Jurkat, Clone E6-1 (cell line): ENCODE measurements around the gene TMED6.

Experiments used
- DNase-seq: peaks from one replicate; pipeline ENCODE4 v3.0.0-alpha.2; 2011; ENCODE audit warnings: low read depth, low spot score
- H3K4me3 ChIP-seq: 2 replicates; pipeline ENCODE4 v1.5.1; 2011; ENCODE audit warnings: mild to moderate bottlenecking, low read length, control low read depth, moderate library complexity

The TMED6 gene

DNA sequence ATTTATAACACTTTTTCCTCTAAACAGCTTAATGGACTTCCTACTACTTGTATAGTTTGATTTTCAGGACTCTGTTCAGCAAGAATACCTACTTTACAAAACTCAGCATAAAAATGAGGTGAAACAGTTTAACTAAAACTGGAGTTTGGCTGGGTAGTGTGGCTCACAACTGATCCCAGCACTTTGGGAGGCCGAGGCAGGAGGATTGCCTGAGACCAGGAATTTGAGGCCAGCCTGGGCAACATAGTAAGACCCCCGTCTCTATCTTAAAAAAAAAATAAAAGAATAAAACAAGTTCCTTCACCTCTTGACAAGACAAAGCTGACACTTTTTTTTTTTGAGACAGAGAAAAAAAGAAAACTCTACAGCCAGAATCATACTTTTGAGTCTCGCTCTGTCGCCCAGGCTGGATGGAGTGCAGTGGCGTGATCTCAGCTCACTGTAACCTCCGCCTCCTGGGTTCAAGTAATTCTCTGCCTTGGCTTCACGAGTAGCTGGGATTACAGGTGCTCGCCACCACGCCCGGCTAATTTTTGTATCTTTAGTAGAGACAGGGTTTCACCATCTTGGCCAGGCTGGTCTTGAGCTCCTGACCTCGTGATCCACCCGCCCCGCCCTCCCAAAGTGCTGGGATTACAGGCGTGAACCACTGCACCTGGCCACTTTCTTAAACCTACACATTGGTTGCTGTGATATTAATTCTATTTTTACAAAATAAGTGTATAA is 23.8 kb downstream of the TMED6 start:
- H3K4me3 ChIP-seq, result no peak overlapping the region
- DNase-seq, result no peak

DNA sequence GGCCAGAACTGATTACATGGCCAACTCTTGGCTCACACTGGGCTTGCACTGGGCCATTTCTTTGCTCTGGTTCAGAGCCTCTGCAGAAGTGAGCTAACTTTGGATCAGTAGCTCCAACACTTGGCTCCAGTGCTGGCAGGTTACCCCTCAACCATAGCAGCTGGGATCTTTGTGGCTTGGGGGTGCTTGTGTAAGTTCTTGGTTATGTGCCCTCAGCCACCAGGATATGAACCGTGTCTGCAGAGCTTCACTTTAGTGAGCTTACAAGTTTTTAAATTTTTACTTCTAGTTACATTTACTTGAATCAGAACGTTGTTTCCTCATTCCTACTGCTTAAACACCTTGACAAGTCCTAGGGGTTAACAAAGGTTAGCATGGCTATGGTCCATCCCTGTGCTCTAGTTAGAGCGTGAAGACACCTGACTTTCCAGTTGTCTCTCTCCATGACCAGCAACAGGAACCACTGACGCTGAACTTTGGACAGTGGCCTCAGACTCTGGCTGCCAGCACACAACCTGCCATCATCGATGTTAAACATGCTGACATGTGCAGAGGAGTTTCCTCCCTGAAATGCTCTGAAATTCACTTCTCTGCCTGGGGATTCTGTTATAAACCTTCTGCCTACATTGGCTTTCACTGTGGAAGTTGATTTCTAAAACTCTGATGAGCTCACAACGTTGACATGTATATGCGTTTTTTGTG is 25.3 kb downstream of the TMED6 start:
- DNase-seq, result no peak
- H3K4me3 ChIP-seq, result no peak overlapping the region

DNA sequence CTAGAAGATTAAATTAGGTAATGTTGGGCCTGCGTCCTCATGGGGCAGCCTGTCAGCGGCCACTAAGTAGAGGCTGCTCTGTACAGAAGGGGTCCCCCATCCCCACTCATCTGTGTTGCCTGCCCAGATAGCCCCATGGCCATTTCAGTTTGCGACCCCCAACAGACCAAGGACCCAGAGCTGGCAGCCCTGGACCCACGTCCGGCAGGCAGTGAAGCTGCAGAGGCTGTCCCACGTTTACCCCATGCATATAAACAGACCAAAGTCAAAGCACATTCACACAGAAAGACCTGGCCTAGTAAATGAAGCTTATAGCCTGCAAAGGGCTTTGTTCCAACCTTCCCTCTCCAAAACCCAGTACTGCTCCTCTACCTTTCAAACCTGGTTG is 25.8 kb downstream of the TMED6 start:
- H3K4me3 ChIP-seq, result no peak overlapping the region
- no peak for DNase-seq

DNA sequence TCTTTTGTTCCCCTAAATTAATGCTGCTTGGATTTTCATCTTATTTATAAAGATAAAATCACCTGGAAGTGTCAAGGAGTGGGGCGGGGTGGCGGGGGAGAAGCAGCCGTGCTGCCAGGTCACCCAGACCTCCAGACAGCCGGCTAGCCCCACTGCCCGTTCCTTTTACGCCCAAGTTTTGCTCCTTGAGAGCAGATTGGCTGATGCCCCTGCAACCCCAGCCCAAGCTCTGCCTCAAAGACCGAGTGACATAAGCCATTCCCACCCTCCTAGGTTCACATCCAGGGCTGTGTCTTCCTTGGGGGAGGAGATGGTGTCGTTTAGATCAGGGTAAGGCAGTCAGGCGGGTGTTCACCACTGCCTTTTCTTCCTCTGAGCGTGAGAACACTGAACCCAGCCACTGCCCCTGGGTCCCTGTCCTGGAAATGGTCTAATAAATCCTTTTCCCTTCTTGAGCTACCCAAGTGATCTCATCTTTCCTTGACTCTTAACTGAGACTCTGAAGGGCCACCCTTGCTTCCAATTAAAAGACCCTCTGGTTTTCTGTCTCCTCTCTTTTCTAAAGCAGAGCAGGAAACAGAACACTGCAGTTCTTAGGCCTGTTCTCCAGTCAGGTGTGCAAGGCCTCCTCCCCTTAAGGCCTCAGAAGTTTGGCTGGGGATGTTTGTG is 26.9 kb downstream of the TMED6 start:
- no peak overlapping the region for H3K4me3 ChIP-seq
- no peak for DNase-seq

DNA sequence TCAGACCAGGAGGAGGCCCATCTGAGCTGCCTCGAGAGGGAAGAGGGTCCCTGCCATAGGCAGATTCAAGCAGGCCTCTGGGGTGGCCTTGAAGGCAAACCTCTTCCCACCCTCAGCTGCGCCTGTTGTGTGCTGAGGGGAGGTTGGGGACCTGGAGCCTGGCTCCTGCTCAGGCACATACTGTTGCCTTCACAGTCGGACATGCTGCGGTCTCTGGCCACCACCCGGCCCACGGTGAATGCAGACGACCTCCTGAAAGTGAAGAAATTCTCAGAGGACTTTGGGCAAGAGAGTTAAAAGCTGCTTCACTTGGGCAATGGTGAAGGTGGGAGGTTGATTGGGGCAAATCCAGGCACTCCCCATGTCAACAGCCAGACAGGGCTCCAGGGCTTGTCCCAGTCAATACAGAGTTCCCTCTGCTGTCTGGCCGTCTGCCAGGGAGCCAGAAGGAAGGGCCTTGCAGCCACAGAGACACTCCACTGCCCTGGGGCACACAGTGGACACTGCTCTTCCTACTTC is 27.5 kb downstream of the TMED6 start:
- no peak for DNase-seq
- no peak overlapping the region for H3K4me3 ChIP-seq

DNA sequence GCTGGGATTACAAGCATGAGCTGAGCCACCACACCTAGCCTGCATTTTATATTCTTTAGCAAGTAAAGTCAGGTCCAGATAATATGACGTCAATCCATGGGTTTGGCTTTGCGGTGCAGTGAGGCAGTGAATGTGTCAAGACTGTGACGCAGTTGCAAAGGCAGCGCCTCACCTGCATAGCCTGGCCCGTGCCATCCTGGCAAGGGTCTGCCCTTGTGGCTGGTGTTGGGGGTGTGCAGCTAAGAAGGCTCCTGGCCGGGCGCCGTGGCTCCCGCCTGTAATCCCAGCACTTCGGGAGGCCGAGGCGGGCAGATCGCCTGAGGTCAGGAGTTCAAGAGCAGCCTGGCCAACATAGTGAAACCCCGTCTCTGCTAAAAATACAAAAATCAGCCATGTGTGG is 28.2 kb downstream of the TMED6 start:
- H3K4me3 ChIP-seq, result no peak overlapping the region
- no peak for DNase-seq

DNA sequence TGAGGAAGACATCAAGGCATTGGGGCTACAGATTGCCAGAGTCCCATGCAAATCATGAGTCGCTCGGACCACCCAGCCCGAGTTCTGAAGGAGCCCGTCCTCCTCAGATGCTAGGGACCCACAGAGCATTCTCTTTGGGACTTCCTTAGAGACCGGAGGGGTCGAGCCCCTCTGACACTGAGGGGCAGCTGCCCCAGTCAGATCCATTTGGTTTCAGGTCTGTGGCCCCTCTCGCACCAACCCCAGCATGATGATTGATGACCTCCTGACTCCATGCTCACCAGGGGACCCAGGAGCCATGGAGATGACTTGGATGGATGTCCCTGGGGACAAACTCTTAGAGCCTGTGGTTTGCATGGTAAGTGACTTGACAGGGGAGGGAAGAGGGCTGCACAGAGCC is 29.2 kb downstream of the TMED6 start:
- H3K4me3 ChIP-seq, result no peak overlapping the region
- no peak for DNase-seq

DNA sequence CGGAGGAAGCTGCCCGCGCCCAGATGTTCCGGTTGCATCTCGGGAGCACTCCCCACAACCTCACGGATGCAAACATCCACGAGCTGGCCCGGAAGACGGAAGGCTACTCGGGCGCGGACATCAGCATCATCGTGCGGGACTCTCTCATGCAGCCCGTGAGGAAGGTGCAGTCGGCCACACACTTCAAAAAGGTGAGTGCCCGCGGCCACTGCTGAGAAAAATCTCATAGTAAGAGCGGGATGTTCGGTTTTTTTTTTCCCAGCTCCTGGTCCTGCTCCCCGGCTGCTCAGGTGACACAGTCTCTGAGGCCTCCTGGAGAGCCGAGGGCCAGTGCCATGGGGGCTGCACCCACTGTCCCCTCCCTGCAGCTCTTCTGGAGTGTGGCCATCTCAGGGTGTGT is 30.5 kb downstream of the TMED6 start:
- no peak overlapping the region for H3K4me3 ChIP-seq
- DNase-seq, result no peak

DNA sequence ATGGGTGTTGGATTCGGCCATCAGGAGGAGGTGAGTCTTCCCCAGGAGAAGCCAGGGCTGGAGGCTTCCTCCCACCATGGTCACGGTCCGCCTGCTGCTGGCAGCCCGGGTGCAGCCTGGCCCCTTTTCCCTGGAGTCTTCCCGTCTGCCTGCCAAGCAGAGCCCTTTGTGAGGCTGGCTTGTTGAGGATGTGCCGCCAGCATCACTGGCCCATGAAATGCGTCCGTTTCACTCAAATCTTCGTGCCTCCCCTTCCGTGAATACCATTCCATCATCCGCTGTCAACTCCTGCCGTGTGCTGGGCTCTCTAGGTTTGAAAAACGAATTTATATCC is 30.9 kb downstream of the TMED6 start:
- H3K4me3 ChIP-seq, result no peak overlapping the region
- DNase-seq, result no peak

DNA sequence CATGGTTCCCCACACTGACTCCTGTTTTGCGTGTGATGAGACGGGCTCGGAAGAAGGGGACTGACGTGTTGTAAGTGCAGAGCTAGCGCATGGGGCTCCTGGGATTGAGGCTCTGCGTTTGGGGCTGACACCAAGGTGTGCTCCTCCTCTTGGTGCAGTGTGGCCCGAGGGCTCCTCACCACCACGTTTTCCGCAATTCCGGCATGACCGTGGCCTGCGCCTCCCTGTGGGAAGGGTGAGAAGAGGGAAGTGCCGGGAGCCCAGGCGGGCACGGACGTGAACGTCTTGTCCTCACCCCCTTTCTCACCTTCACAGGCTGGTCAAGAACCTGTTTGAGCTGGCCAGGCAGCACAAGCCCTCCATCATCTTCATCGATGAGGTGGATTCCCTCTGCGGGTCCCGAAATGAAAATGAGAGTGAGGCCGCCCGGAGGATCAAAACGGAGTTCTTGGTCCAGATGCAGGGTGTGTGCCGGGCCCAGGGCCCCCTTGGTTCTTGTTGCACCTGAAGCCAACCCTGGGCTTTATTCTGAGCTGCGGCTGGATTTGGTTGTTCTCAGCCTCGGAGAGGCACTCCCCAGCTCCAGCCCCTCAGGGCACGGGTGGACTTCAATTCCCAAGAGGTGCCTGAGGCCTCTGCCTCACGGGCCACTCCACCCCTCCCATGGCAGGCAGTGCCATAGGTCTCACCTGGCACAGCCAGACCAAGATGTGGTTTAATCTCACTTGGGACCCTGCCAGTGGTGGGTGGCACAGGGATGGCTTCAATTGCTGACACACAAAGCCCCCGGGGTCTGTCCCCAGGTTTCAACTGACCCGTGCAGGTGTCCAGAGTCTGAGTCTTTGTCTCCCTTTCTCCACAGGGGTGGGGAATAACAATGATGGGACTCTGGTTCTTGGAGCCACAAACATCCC is 31.5 kb downstream of the TMED6 start:
- H3K4me3 ChIP-seq, result no peak overlapping the region
- no peak for DNase-seq

DNA sequence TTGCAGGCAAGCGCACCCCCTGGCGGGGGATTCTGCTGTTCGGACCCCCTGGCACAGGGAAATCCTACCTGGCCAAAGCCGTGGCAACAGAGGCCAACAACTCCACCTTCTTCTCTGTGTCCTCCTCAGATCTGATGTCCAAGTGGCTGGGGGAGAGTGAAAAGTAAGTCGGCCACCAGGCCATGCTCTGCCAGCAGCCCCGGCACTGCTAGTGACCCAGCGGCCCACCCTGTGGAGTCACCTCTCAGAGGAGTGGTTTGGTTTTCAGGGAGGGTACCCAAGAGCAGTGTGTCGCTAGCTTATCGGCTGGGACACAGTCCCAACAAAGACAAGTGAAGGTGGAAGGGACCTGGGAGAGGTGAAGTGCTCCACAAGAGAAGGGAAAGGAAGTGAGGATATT is 32.2 kb downstream of the TMED6 start:
- no peak for DNase-seq
- H3K4me3 ChIP-seq, result no peak overlapping the region

DNA sequence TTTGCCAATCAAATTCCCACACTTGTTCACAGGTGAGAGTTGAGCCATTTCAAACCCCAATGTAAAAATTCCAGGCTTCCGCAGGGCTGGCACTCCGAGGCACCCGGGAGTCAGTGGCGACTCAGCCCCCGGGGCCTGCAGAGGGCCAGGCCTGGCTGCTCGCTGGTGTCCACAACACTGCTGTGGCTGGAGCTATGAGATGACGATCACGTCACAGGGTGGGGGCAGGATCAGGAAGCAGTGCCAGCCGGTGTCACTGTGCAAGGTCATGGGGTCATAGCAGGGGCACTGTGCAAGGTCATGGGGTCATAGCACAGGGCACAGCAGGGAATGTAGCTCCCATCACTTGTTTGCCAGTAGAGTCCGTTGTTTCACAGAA is 32.7 kb downstream of the TMED6 start:
- DNase-seq, result no peak
- H3K4me3 ChIP-seq, result no peak overlapping the region

DNA sequence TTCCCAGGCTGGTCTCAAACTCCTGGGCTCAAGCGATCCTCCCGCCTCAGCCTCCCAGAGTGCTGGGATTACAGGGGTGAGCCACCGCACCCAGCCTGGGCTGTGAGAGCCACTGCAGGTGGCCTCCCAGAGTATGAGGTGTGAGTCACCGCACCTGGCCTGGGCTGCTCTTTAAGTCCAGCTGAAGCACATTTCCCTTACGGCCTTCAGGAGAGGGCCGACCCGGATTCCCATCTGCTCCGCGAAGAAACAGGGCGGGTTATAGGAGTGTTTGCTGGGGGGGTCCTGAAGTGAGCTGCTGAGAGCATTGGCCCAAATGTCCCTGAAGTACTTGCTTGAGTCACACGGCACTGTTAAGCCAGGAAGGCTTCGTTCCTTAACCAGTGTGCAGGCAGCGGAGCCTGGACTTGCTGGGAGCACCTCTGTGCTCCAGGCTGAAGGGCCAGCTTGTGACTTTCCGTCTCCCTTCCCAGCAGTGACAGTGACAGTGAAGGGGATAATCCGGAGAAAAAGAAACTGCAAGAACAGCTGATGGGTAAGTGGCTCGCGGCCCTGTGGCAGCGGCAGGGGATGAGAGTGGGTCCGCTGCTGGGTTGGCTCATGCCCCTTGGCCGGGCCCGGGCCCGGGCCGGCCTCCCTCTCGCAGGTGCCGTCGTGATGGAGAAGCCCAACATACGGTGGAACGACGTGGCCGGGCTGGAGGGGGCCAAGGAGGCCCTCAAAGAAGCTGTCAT is 33.2 kb downstream of the TMED6 start:
- DNase-seq, result no peak
- H3K4me3 ChIP-seq, result no peak overlapping the region

DNA sequence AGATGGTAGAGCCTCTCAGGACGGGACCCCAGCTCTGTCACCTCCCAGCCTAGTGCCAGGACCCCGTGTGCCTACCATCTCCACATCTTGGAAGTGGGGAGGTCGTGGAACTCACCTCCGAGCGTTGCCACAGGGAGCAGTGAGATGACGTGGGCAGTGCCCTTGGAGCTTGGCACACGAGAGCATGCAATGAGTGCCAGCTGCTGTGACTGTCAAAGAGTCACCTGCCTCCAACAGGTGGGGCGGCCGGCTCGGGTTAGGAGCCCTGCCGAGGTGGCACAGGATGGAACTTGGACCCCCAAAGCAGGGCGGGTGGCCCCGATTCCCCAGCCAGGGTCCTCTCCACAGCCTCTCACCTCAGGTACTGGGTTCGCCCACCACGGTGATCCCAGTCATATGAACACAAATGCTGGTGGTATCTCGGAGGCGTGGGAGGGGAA is 35.0 kb downstream of the TMED6 start:
- no peak overlapping the region for H3K4me3 ChIP-seq
- no peak for DNase-seq

DNA sequence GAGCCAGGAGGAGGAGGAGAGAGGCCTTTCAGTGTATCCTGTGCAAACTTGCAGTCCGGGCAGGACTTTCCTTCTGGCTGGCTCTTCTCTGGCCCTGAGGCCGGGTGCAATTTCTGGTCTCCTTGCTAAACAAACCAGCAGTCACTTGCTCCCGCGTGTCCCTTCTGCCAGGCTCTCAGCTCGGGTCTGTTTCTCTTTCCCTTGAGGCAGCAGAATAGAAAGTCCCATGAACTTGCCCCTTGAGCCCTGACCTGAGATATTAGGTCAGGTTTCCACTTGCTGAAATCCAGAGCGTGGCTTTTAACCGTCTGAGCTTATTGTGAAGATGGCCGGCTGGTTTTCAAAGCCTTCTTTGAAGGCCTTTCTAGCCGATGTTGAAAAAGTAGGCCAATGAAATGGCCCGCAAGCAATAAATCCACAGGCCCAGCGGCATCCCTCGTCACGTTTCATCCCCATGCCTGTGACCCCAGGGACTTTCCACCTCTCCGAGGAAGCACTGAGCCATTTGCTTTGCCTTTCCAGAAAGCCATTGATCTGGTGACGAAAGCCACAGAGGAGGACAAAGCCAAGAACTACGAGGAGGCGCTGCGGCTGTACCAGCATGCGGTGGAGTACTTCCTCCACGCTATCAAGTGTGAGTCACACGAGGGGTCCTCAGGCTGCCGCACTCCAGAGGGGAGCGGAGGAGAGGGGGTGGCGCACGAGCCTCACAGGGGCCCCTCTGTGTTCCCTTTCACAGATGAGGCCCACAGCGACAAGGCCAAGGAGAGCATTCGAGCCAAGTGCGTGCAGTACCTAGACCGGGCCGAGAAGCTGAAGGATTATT is 35.9 kb downstream of the TMED6 start:
- H3K4me3 ChIP-seq, result no peak overlapping the region
- no peak for DNase-seq

DNA sequence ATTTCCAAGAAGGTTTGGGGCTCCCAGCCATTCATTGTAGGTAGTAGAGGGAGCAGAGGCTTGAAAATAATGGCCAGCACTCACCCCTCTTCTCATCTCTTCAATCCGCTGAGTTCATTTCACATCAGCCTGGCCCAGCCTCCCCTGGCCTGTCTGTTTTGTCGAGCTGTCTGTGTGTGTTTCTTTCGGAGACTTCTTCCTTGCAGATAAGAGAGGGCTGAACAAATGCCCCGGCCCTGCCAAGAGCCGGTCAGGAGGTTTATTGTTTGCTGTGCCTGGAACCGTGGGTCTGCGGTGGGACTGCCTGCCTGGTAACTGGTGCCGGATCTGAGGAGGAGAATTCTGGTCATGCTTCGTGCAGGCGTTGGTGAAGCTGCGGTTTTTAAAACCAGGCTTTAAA is 37.1 kb downstream of the TMED6 start:
- no peak for DNase-seq
- H3K4me3 ChIP-seq, result no peak overlapping the region

DNA sequence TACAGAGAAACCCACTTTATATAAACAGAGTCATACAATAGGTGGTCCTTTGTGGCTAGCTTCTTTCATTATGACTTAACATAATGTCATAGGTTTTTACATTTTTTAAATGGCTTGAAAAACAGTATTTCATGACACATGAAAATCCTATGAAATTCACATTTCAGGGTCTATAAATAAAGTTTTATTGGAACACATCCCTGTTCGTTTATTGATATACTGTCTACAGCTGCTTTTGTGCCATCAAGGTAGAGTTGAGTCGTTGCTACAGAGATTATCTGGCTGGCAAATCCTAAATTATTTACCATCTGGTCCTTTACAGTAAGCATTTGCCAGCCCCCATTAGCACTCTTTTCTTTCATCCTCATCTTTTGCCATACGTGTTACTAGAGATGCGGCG is 38.1 kb downstream of the TMED6 start:
- DNase-seq, result no peak
- H3K4me3 ChIP-seq, result no peak overlapping the region
